B cell (primary cell): ENCODE data around the gene BMP10.

ENCODE experiments used
- CTCF ChIP-seq: fragments of 200-600 bp; IDR thresholded peaks from one replicate; pipeline ENCODE4 v1.8.0; 2022; ENCODE audit warnings: antibody characterized with exemption, mild to moderate bottlenecking
- EZH2 ChIP-seq: IDR thresholded peaks from 2 replicates; pipeline ENCODE4 v1.6.1; 2012; ENCODE audit warnings: borderline replicate concordance, low read depth, mild to moderate bottlenecking, moderate library complexity, low read length; ENCODE audit not compliant: insufficient read depth, poor library complexity, severe bottlenecking

GRCh38 chr2:68819556-68819955 is 51.6 kb downstream of the BMP10 start:
- TF ChIP-seq CTCF (no peak), EZH2 (no peak)
